ENCODE data around the gene WFDC1.

WFDC1 gene

GRCh38 chr16:84260766-84261554 lies 33.7 kb upstream of the WFDC1 start:
- Mint-ChIP-seq H3K27ac (no peak overlapping the region), H3K9me3 (no peaks in the 10 kb centered on the region), H3K4me3 (no peak overlapping the region), H3K4me1 (no peaks in the 10 kb centered on the region), H3K27me3 (ENCODE audit: low read depth) (peaks cover 17% of the 10 kb centered on the region), H3K36me3 (ENCODE audit: low read depth) (no peaks in the 10 kb centered on the region)
- TF ChIP-seq, protein P1, sequence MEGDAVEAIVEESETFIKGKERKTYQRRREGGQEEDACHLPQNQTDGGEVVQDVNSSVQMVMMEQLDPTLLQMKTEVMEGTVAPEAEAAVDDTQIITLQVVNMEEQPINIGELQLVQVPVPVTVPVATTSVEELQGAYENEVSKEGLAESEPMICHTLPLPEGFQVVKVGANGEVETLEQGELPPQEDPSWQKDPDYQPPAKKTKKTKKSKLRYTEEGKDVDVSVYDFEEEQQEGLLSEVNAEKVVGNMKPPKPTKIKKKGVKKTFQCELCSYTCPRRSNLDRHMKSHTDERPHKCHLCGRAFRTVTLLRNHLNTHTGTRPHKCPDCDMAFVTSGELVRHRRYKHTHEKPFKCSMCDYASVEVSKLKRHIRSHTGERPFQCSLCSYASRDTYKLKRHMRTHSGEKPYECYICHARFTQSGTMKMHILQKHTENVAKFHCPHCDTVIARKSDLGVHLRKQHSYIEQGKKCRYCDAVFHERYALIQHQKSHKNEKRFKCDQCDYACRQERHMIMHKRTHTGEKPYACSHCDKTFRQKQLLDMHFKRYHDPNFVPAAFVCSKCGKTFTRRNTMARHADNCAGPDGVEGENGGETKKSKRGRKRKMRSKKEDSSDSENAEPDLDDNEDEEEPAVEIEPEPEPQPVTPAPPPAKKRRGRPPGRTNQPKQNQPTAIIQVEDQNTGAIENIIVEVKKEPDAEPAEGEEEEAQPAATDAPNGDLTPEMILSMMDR (IDR thresholded peaks at IDR 0.05; ENCODE audit: unreplicated experiment in 3 of 3): no peak

DNA sequence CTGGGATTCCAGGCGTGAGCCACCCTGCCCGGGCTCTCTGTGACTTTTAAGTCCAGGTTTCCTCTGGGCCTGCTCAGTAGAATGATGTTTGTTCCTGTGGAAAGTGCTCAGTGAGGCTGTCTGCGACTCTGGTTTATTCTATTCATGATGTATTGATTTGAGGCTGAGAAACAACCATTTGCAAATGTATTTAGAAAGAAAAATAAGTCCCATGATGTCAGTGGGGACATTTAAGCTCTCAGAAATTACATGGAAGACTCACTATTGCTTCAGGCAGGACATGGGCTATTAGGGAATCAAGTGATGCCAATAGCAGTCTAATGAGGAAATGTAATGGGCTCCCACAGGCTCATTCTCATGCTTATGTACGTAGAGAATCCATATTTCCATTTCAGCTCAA lies 32.6 kb upstream of the WFDC1 start:
- TF ChIP-seq, protein P1 (IDR thresholded peaks at IDR 0.05; ENCODE audit: unreplicated experiment in 3 of 3): no peak
- Mint-ChIP-seq H3K4me1 (no peaks in the 10 kb centered on the region), H3K9me3 (no peaks in the 10 kb centered on the region), H3K27me3 (ENCODE audit: low read depth) (peaks cover 12% of the 10 kb centered on the region), H3K27ac (no peak overlapping the region), H3K4me3 (no peak overlapping the region), H3K36me3 (ENCODE audit: low read depth) (no peaks in the 10 kb centered on the region)

- TF ChIP-seq, protein P1 (IDR thresholded peaks at IDR 0.05; ENCODE audit: unreplicated experiment in 3 of 3): no peak
- no peak overlapping the region for H3K4me3 Mint-ChIP-seq
- peaks cover 12% of the 10 kb centered on the region for H3K27me3 Mint-ChIP-seq (ENCODE audit: low read depth)
- no peaks in the 10 kb centered on the region for H3K9me3 Mint-ChIP-seq
- H3K36me3 Mint-ChIP-seq (ENCODE audit: low read depth): no peaks in the 10 kb centered on the region
- no peaks in the 10 kb centered on the region for H3K4me1 Mint-ChIP-seq
- no peak overlapping the region for H3K27ac Mint-ChIP-seq
Observed at GRCh38 chr16:84262939-84263338, 31.7 kb upstream of the WFDC1 start.

DNA sequence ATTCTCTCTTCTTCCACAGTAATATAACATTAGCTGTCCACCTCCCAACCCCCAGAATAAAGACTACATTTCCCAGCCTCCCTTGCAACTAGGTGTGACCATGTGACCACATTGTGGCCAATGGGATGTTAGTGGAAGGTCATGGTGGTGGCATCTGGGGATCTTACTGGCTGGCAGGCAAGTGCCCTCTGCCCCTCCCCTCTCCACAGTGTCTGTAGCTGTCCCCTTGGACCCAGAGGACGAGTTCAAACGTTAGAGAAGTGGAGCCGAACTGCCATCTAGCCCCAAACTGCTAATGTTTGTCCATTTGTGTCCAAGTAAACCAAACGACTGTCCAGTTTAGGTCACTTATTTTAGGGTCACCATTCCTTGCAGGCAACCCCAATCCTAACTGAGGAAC lies 28.2 kb upstream of the WFDC1 start:
- TF ChIP-seq, protein P1 (IDR thresholded peaks at IDR 0.05; ENCODE audit: unreplicated experiment in 3 of 3): no peak
- H3K4me1 Mint-ChIP-seq: peaks cover 4% of the 10 kb centered on the region
- H3K27me3 Mint-ChIP-seq (ENCODE audit: low read depth): peaks cover 19% of the 10 kb centered on the region

DNA sequence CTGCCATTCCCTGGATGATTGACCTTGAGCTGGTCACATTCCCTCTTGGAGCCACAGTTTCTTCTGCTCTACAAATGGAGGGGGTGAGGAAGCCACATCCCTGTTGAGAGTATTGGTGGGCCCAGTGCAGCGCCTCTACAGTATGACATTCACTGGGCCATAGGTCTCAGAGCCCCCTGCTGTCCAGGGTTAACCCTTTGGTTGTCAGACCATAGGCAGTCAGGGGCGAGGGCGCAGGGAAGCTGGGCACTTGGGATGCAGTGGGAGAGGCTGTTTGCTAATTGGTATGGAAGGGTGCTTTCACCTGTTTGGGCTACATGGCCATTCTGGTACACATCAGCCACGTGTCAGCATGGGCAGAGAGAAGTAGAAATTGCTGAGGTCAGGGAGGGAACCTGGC lies 27.3 kb upstream of the WFDC1 start:
- TF ChIP-seq, protein P1 (IDR thresholded peaks at IDR 0.05; ENCODE audit: unreplicated experiment in 3 of 3): no peak
- H3K9me3 Mint-ChIP-seq: no peaks in the 10 kb centered on the region
- no peak overlapping the region for H3K27ac Mint-ChIP-seq
- no peak overlapping the region for H3K4me3 Mint-ChIP-seq
- H3K36me3 Mint-ChIP-seq (ENCODE audit: low read depth): no peaks in the 10 kb centered on the region
- H3K4me1 Mint-ChIP-seq: peaks cover 4% of the 10 kb centered on the region
- peaks cover 18% of the 10 kb centered on the region for H3K27me3 Mint-ChIP-seq (ENCODE audit: low read depth)

More for the DNA sequence above, 28.2 kb upstream of the WFDC1 start:
- H3K36me3 Mint-ChIP-seq (ENCODE audit: low read depth): no peaks in the 10 kb centered on the region
- H3K9me3 Mint-ChIP-seq: no peaks in the 10 kb centered on the region
- no peak overlapping the region for H3K4me3 Mint-ChIP-seq
- H3K27ac Mint-ChIP-seq: no peak overlapping the region

All from nephron (organoid).